ENCODE measurements around the gene DIAPH1.

Gene DIAPH1

DNA sequence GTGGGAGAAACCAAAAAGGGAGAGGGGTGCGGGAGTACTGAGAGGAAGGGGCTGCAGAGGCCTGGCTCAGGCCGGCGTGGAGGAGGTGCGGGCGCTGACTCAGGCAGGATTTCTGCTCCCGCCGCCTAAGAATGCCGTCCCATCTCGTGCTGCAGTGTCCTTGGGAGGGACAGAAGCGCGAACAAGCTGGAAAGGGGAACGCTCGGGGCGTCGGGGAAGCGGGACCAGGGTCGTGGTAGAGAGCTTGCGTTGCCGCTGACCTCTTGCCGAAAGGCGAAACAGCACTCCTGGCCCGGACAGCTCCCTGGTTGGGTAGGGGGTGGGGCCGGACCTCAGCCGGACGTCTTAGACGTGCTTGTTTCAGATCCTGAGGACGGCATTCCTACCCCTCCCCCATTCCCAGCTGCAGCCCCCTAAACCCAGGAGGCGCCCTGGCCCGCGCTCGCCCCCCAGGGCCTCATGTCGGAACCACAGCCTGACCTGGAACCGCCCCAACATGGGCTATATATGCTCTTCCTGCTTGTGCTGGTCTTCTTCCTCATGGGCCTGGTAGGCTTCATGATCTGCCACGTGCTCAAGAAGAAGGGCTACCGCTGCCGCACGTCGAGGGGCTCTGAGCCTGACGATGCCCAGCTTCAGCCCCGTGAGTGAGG is 19.1 kb upstream of the DIAPH1 start:
- peak overlapping the region; percentile 99 for H3K4me3 ChIP-seq (ENCODE audit: low read depth, low read length)
- peaks cover 4% of the 10 kb centered on the region for H3K27me3 ChIP-seq (ENCODE audit: control insufficient read depth, insufficient read depth, low read length)
- H3K4me1 ChIP-seq (ENCODE audit: control insufficient read depth, insufficient read depth, low read length), result peaks cover 10% of the 10 kb centered on the region
- H3K36me3 ChIP-seq (ENCODE audit: control insufficient read depth, insufficient read depth, low read length), result peaks cover 10% of the 10 kb centered on the region
- H3K9me3 ChIP-seq (ENCODE audit: control insufficient read depth, insufficient read depth, low read length), result no peaks in the 10 kb centered on the region
- H3K9ac ChIP-seq (ENCODE audit: low read depth, low read length), result no peak overlapping the region

DNA sequence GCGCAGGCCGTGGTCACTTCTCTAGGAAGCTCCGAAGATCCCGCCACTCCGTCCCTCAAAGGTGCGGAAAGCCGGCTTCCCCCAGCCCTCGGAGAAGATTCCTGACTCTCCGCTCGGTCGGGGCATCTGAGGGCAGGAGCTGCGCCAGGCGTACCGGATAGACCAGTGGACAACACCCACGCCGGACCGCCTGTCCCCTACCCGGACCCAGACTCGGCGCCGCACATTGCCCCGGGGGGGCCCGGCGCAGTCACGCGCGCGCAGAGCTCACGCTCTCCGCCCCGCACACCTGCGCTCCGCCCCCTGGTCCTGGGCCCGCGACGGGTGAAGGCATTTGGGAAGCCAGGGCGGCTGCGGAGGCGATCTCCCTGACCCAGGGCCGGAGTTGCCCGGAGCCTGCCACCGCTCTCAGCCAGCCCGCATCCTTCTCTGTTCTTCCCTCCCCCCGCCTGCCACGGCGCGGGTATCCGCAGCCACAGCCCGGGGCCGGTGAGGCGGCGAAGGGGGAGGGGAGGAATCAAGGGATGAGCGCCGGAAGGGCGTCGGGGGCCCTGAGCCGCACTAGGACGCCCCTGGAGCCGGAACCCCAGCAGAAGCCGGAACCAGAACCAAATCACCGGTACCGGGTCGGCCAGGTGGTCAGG is 18.4 kb upstream of the DIAPH1 start:
- Histone ChIP-seq H3K27me3 (ENCODE audit: control insufficient read depth, insufficient read depth, low read length) (peaks cover 4% of the 10 kb centered on the region), H3K36me3 (ENCODE audit: control insufficient read depth, insufficient read depth, low read length) (peaks cover 10% of the 10 kb centered on the region), H3K4me1 (ENCODE audit: control insufficient read depth, insufficient read depth, low read length) (peaks cover 10% of the 10 kb centered on the region), H3K9me3 (ENCODE audit: control insufficient read depth, insufficient read depth, low read length) (no peaks in the 10 kb centered on the region), H3K9ac (ENCODE audit: low read depth, low read length) (peak overlapping the region; percentile 37), H3K4me3 (ENCODE audit: low read depth, low read length) (peak overlapping the region; percentile 99)

DNA sequence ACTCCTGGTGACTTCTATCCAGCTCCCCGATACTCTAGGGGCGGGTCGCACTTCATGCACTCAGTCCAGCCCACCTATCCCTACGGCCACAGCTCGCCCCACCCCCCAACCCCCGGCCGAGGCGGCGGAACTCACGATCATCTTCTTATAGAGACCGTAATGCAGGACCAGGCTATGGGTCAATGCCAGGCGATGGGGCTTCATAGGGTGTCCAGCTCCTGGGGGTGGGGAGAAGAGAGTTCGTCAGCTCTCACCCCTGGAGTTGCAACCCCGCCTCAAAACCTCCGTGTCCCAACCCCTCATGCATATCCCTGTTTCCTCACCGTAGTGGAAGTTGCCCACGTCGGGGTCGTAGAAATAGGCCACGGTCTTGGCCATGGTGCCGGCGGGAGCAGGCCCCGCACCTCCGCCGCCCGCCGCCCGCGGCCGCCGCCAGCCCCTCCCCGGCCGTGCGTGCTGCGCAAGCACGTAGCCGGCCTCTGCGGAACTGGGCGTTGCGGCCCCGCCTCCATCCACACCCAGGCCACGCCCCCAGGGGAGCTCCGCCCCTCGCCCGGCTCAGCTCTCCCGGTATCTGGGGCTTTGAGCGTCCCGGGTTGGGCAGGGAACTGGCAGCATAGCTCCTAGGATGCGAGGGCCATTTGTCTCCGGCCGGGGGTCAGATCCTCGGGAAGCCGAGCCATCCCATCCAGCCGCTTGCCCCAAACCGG is 17.8 kb upstream of the DIAPH1 start, which contains the start of the genes HDAC3 and RELL2:
HDAC3 (minus strand) TSS at position 437 of the 710 bp plus-strand sequence; CDS start at position 378, 59 bp downstream.
RELL2 (plus strand) TSS at position 585 of the 710 bp plus-strand sequence. CDS start 1,229 bp downstream, outside the sequence.
- H3K36me3 ChIP-seq (ENCODE audit: control insufficient read depth, insufficient read depth, low read length), result peaks cover 10% of the 10 kb centered on the region
- peak within 1 kb of the TSS; percentile 99 for H3K4me3 ChIP-seq (ENCODE audit: low read depth, low read length)
- H3K27me3 ChIP-seq (ENCODE audit: control insufficient read depth, insufficient read depth, low read length), result peaks cover 4% of the 10 kb centered on the region
- no peaks in the 10 kb centered on the region for H3K9me3 ChIP-seq (ENCODE audit: control insufficient read depth, insufficient read depth, low read length)
- H3K4me1 ChIP-seq (ENCODE audit: control insufficient read depth, insufficient read depth, low read length), result peaks cover 10% of the 10 kb centered on the region
- H3K9ac ChIP-seq (ENCODE audit: low read depth, low read length), result peak within 1 kb of the TSS; percentile 93

DNA sequence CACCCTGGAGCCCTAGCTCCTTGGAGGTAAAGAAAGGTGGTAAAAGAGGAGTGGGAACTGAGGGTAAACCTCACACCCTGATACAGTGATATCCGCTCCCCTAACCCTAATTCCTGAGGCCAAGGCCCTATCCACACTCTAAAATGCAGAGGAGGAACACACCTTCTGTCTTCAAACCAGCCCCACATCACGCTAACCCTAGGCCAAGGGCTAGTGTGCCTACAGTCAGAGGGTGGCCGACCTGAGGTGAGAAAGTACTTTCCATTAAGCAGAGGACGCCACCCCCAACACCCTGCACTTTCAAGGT is 17.3 kb upstream of the DIAPH1 start:
- Histone ChIP-seq H3K27me3 (ENCODE audit: control insufficient read depth, insufficient read depth, low read length) (peaks cover 4% of the 10 kb centered on the region), H3K4me3 (ENCODE audit: low read depth, low read length) (peak overlapping the region; percentile 99), H3K4me1 (ENCODE audit: control insufficient read depth, insufficient read depth, low read length) (peaks cover 10% of the 10 kb centered on the region), H3K9me3 (ENCODE audit: control insufficient read depth, insufficient read depth, low read length) (no peaks in the 10 kb centered on the region), H3K9ac (ENCODE audit: low read depth, low read length) (peak overlapping the region; percentile 93), H3K36me3 (ENCODE audit: control insufficient read depth, insufficient read depth, low read length) (peaks cover 10% of the 10 kb centered on the region)

DNA sequence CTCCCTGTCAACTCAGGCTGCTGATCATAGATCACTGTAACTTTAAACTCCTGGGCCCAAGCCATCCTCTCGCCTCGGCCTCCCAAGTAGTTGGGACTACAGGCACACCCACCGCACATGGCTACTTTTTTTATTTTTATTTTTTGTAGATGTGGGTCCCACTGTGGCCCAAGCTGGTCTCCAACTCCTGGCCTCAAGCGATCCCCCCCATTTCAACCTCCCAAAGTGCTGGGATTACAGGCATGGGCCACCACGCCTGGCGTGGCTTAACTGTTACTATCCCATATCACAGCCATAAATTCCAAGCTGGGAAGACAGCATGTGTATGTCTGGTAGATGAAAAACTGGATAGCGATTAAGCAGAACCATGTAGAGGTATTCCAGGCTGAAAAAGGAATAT is 16.8 kb upstream of the DIAPH1 start:
- peaks cover 10% of the 10 kb centered on the region for H3K36me3 ChIP-seq (ENCODE audit: control insufficient read depth, insufficient read depth, low read length)
- H3K9me3 ChIP-seq (ENCODE audit: control insufficient read depth, insufficient read depth, low read length), result no peaks in the 10 kb centered on the region
- H3K9ac ChIP-seq (ENCODE audit: low read depth, low read length), result peak overlapping the region; percentile 93
- peaks cover 4% of the 10 kb centered on the region for H3K27me3 ChIP-seq (ENCODE audit: control insufficient read depth, insufficient read depth, low read length)
- peaks cover 10% of the 10 kb centered on the region for H3K4me1 ChIP-seq (ENCODE audit: control insufficient read depth, insufficient read depth, low read length)
- peak overlapping the region; percentile 99 for H3K4me3 ChIP-seq (ENCODE audit: low read depth, low read length)

DNA sequence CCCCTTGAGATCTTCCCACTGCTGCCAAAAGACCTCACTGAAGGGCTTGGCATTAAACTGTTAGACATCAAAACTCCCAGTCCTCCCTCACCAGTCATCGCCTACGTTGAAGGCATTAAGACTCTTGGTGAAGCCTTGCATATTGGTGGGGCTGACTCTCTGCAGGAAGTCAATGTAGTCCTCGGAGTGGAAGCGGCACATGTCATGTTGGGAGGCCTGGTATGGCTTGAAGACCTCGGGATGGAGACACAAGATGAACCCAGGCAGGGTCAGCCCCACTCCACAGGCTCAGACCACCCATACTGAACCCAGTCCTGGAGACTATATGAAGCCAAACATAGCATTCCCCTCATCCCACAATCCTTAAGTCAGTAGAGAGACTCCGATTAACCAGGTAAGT is 15.9 kb upstream of the DIAPH1 start:
- no peak overlapping the region for H3K4me3 ChIP-seq (ENCODE audit: low read depth, low read length)
- no peak overlapping the region for H3K9ac ChIP-seq (ENCODE audit: low read depth, low read length)

DNA sequence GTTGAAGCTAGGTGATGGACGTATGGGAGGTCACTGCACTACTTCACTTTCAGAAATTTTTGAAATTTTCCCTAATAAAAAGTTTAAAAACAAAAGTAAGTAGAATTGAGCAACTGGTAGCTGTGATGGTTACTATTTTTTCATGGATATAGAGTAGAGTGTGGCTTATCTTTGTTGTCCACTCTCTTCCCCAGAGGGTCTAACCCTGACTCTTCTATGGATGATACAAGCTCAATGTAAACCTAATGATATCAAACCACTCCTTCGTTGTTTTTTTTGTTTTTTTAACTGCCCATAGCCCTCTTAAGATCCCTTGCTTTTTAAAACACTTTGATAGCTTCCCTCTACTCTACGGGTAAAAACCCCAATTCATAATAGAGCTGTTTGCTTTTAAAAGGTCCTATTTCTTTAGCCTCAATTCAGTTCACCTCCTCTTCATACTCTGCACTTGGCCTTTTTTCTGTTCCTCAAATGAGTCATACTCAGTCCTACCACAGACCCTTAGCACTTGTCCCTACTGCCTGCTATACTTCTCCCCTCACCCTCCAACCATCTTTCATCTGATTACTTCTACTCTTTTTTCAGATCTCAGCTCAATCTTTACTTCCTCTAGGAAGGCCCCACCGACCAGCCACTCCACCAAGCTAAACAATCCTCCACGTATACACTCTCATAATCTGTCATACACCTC is 15.2 kb upstream of the DIAPH1 start:
- no peaks in the 10 kb centered on the region for H3K9me3 ChIP-seq (ENCODE audit: control insufficient read depth, insufficient read depth, low read length)
- H3K4me3 ChIP-seq (ENCODE audit: low read depth, low read length), result no peak overlapping the region
- peaks cover 10% of the 10 kb centered on the region for H3K4me1 ChIP-seq (ENCODE audit: control insufficient read depth, insufficient read depth, low read length)
- peaks cover 4% of the 10 kb centered on the region for H3K27me3 ChIP-seq (ENCODE audit: control insufficient read depth, insufficient read depth, low read length)
- peaks cover 15% of the 10 kb centered on the region for H3K36me3 ChIP-seq (ENCODE audit: control insufficient read depth, insufficient read depth, low read length)
- H3K9ac ChIP-seq (ENCODE audit: low read depth, low read length), result no peak overlapping the region

More for the DNA sequence above, 15.9 kb upstream of the DIAPH1 start:
- H3K9me3 ChIP-seq (ENCODE audit: control insufficient read depth, insufficient read depth, low read length), result no peaks in the 10 kb centered on the region
- peaks cover 10% of the 10 kb centered on the region for H3K4me1 ChIP-seq (ENCODE audit: control insufficient read depth, insufficient read depth, low read length)
- peaks cover 4% of the 10 kb centered on the region for H3K27me3 ChIP-seq (ENCODE audit: control insufficient read depth, insufficient read depth, low read length)
- H3K36me3 ChIP-seq (ENCODE audit: control insufficient read depth, insufficient read depth, low read length), result peaks cover 9% of the 10 kb centered on the region

DNA sequence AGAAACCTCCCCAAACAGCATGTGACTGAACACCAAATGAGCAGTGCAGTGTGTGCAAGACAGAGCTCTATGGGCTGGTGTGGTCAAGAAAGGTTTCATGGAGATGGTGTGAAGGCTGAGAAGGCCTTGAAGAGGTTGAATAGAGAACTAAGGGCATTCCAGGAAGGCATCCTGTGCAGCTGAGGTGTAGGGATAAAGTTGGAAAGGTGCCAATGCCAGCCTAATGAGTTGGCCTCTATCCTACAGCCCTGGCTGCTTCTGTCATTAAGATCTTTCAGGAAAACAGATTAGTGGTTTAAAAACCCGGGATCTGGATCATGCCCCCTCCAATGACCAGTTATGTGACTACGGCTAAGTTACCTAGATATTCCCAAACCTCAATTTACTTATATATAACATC is 13.8 kb upstream of the DIAPH1 start:
- Histone ChIP-seq H3K27me3 (ENCODE audit: control insufficient read depth, insufficient read depth, low read length) (no peaks in the 10 kb centered on the region), H3K9me3 (ENCODE audit: control insufficient read depth, insufficient read depth, low read length) (no peaks in the 10 kb centered on the region), H3K4me3 (ENCODE audit: low read depth, low read length) (no peak overlapping the region), H3K9ac (ENCODE audit: low read depth, low read length) (no peak overlapping the region), H3K36me3 (ENCODE audit: control insufficient read depth, insufficient read depth, low read length) (peaks cover 16% of the 10 kb centered on the region), H3K4me1 (ENCODE audit: control insufficient read depth, insufficient read depth, low read length) (peaks cover 3% of the 10 kb centered on the region)

DNA sequence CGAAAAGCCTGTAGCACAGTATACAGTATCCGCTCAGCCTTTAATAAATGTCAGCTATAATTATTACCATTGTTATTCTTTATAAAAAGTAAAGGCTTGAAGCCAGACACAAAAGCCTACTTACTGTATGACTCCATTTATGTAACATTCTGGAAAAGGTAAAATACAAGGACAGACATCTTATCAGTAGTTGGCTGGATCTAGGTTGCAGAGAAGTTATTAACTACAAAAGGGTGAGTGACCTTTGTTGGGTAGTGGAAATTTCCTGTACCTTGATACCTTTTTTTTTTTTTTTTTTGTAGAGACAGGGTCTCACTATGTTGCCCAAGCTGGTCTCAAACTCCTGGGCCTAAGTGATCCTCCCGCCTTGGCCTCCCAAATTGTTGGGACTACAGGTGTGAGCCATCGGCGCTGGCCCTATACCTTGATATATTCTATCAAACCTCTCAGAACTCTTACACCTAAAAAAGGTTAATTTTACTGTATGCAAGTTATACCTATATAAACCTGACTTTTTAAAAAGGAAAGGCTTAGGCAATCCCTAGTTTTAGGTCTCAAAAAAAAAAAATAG is 11.9 kb upstream of the DIAPH1 start:
- no peaks in the 10 kb centered on the region for H3K4me1 ChIP-seq (ENCODE audit: control insufficient read depth, insufficient read depth, low read length)
- H3K9ac ChIP-seq (ENCODE audit: low read depth, low read length), result no peak overlapping the region
- H3K4me3 ChIP-seq (ENCODE audit: low read depth, low read length), result no peak overlapping the region
- H3K36me3 ChIP-seq (ENCODE audit: control insufficient read depth, insufficient read depth, low read length), result peaks cover 18% of the 10 kb centered on the region
- H3K9me3 ChIP-seq (ENCODE audit: control insufficient read depth, insufficient read depth, low read length), result no peaks in the 10 kb centered on the region
- no peaks in the 10 kb centered on the region for H3K27me3 ChIP-seq (ENCODE audit: control insufficient read depth, insufficient read depth, low read length)

DNA sequence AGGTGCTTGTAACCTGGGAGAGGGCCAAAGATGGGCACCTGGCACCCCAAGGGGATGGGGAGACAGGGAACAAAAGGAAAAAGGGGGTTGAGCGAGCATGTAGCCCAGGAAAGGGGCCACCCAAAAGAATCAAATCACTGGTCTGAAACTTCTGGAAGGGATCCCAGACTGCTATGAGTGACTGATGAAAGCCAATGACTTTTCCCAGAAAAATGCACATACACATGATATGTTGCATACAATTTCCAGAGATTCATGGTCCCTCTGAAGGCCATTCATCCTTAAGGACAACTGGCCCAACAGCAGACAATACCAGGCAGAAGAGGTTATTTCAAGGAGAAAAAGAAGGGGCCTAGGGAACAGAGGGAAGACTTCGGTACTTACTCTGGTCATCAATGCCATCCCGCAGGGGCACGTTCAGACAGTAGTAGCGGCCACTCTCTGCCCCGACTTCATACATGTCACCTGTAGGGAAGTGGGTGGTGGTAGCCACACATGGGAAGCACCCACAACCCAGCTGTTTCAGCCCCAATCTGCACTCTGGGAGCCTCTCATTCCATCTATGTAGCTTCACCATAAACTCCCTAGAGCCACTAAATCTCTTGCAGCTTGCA is 9.5 kb upstream of the DIAPH1 start:
- Histone ChIP-seq H3K36me3 (ENCODE audit: control insufficient read depth, insufficient read depth, low read length) (peaks cover 25% of the 10 kb centered on the region), H3K9ac (ENCODE audit: low read depth, low read length) (no peak overlapping the region), H3K4me3 (ENCODE audit: low read depth, low read length) (no peak overlapping the region), H3K4me1 (ENCODE audit: control insufficient read depth, insufficient read depth, low read length) (peaks cover 6% of the 10 kb centered on the region), H3K9me3 (ENCODE audit: control insufficient read depth, insufficient read depth, low read length) (no peaks in the 10 kb centered on the region), H3K27me3 (ENCODE audit: control insufficient read depth, insufficient read depth, low read length) (no peaks in the 10 kb centered on the region)

DNA sequence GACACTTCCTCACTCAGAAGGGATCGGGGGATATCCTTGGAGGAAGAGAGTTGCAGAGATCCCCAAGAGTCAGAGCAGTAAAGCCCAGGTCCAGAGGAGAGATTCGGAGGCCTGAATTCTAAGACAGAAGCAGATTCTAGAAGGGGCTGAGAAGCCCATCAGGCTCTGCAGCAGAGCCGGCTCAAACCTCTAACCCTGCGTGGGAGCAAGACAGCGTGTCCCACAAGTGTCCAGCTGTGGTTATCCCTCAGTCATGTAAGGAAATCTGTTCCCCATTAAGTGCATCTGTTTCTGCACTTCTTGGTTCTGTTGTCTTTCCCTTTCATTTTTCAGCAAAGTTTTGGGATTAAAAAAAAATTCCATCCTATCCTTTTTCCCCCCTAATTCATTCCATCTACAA is 4.8 kb upstream of the DIAPH1 start:
- no peak overlapping the region for H3K4me3 ChIP-seq (ENCODE audit: low read depth, low read length)
- H3K4me1 ChIP-seq (ENCODE audit: control insufficient read depth, insufficient read depth, low read length), result peaks cover 6% of the 10 kb centered on the region
- no peak overlapping the region for H3K9ac ChIP-seq (ENCODE audit: low read depth, low read length)
- no peaks in the 10 kb centered on the region for H3K27me3 ChIP-seq (ENCODE audit: control insufficient read depth, insufficient read depth, low read length)
- peaks cover 13% of the 10 kb centered on the region for H3K36me3 ChIP-seq (ENCODE audit: control insufficient read depth, insufficient read depth, low read length)
- no peaks in the 10 kb centered on the region for H3K9me3 ChIP-seq (ENCODE audit: control insufficient read depth, insufficient read depth, low read length)

Data from iPS-15b (cell line).